GM12874 (cell line): Measurements from ENCODE around the gene MOV10L1.

Source experiments
- CTCF ChIP-seq: IDR thresholded peaks from 2 replicates; pipeline ENCODE4 v1.5.1; 2011; ENCODE audit warnings: low read depth, mild to moderate bottlenecking, control low read depth, low read length, moderate library complexity; ENCODE audit not compliant: insufficient read depth

The MOV10L1 gene

GRCh38 chr22:50076646-50077535, 12.9 kb upstream of the MOV10L1 start:
- TF ChIP-seq CTCF = no peak

GRCh38 chr22:50078246-50078645, 11.6 kb upstream of the MOV10L1 start:
- TF ChIP-seq CTCF = no peak

- no peak for TF ChIP-seq CTCF
Observed at GRCh38 chr22:50078761-50079160, 11.0 kb upstream of the MOV10L1 start.

GRCh38 chr22:50080077-50080465, 9.7 kb upstream of the MOV10L1 start:
- no peak for TF ChIP-seq CTCF

GRCh38 chr22:50081426-50082196, 8.2 kb upstream of the MOV10L1 start:
- TF ChIP-seq CTCF = no peak

- no peak for TF ChIP-seq CTCF
Observed at GRCh38 chr22:50082197-50082715, 7.5 kb upstream of the MOV10L1 start.

- no peak for TF ChIP-seq CTCF
Observed at GRCh38 chr22:50082961-50083461, 6.8 kb upstream of the MOV10L1 start.
